Bronchial epithelial cell (primary cell): ENCODE measurements around the gene PPP2R3B. TPM values are rescaled to one million over a fixed set of nuclear protein-coding genes. Genes with fewer than 3 reads are reported as not detected.
"Not testable (repeated sequence)": the region's sequence is repeated elsewhere in the genome, so short reads cannot be mapped to it uniquely, and the experiment has no call there.

Experiments used
- DNase-seq: peaks from one replicate; pipeline ENCODE4 v3.0.0-alpha.2; 2010; ENCODE audit warnings: low read depth
- FAIRE-seq: peaks from 2 replicates; lab custom pipeline; 2011; peaks lifted over from hg19 to GRCh38; lab: Jason Lieb, UNC
- H3K27me3 ChIP-seq: 2 replicates; pipeline ENCODE4 v1.5.1; 2011; ENCODE audit warnings: low read length; ENCODE audit not compliant: control insufficient read depth, insufficient read depth
- H3K36me3 ChIP-seq: 2 replicates; pipeline ENCODE4 v1.5.1; 2011; ENCODE audit warnings: low read length; ENCODE audit not compliant: control insufficient read depth, insufficient read depth
- H3K4me3 ChIP-seq: 2 replicates; pipeline ENCODE4 v1.5.1; 2011; ENCODE audit warnings: mild to moderate bottlenecking, low read depth, low read length, control low read depth
- CTCF ChIP-seq: IDR thresholded peaks from 2 replicates; pipeline ENCODE4 v1.5.1; 2011; ENCODE audit warnings: mild to moderate bottlenecking, moderate library complexity, low read length, control low read depth, inconsistent platforms; ENCODE audit not compliant: insufficient read depth, severe bottlenecking
- total RNA-seq: library from RNA; depleted of rRNA; stranded (reverse); fragments of >200 nt; gene quantifications from 2 replicates; pipeline ENCODE4 v1.2.1, GENCODE V29; 2014

PPP2R3B gene
- total RNA-seq, 1 donor from 2014 or later: 11.8 TPM

- FAIRE-seq (no peak), DNase-seq (no peak)
- Histone ChIP-seq H3K36me3 (no peaks in the 10 kb centered on the region), H3K27me3 (no peaks in the 10 kb centered on the region), H3K4me3 (peak overlapping the region; percentile 91)
- no peak for TF ChIP-seq CTCF
Observed at GRCh38 chrX:386239-386767, 404 bp downstream of the PPP2R3B start.

GRCh38 chrX:385736-386135, 971 bp downstream of the PPP2R3B start:
- DNase-seq, FAIRE-seq, H3K36me3 ChIP-seq, H3K27me3 ChIP-seq: not testable (repeated sequence)
- H3K4me3 ChIP-seq: peak overlapping the region; percentile 91

GRCh38 chrX:384861-385260, 1.8 kb downstream of the PPP2R3B start:
- TF ChIP-seq CTCF: no peak
- FAIRE-seq: no peak
- Histone ChIP-seq H3K36me3 (no peaks in the 10 kb centered on the region), H3K27me3 (no peaks in the 10 kb centered on the region), H3K4me3 (no peak overlapping the region)
- DNase-seq: no peak

- H3K27me3 ChIP-seq: no peaks in the 10 kb centered on the region
- H3K4me3 ChIP-seq: no peak overlapping the region
- no peaks in the 10 kb centered on the region for H3K36me3 ChIP-seq
- no peak for FAIRE-seq
- TF ChIP-seq CTCF: no peak
- no peak for DNase-seq
Observed at GRCh38 chrX:378443-378842, 8.3 kb downstream of the PPP2R3B start.

GRCh38 chrX:376206-376605, 10.5 kb downstream of the PPP2R3B start:
- not testable (repeated sequence) for H3K36me3 ChIP-seq, FAIRE-seq, H3K27me3 ChIP-seq, H3K4me3 ChIP-seq, DNase-seq

GRCh38 chrX:375181-376036, 11.3 kb downstream of the PPP2R3B start:
- H3K36me3 ChIP-seq: no peaks in the 10 kb centered on the region
- H3K27me3 ChIP-seq: peaks cover 3% of the 10 kb centered on the region
- DNase-seq (peak; percentile 35), FAIRE-seq (no peak)
- TF ChIP-seq CTCF: no peak
- H3K4me3 ChIP-seq: no peak overlapping the region
